Smooth muscle cell (in vitro differentiated cells): ENCODE results near the gene OTOA. TPM values are rescaled to one million over a fixed set of nuclear protein-coding genes. Genes with fewer than 3 reads are reported as not detected.
"Not testable (repeated sequence)": the region's sequence is repeated elsewhere in the genome, so short reads cannot be mapped to it uniquely, and the experiment has no call there.

Experiments used
- DNase-seq: peaks from one replicate; lab custom pipeline; 2025; ENCODE audit not compliant: unreplicated experiment; lab: John Stamatoyannopoulos, UW
- H2AFZ ChIP-seq: fragments of 200-600 bp; sonication (generic); 2 replicates; pipeline ENCODE4 v1.6.0; 2016; ENCODE audit warnings: antibody characterized with exemption, low read depth, mild to moderate bottlenecking
- H3F3A ChIP-seq: fragments of 200-600 bp; sonication (generic); 2 replicates; pipeline ENCODE4 v1.6.0; 2017; ENCODE audit warnings: antibody characterized with exemption, low read depth
- H3K27ac ChIP-seq: fragments of 200-600 bp; sonication (generic); 2 replicates; pipeline ENCODE4 v1.5.1; 2016; ENCODE audit warnings: low read depth, mild to moderate bottlenecking
- H3K27me3 ChIP-seq: fragments of 200-600 bp; sonication (generic); 2 replicates; pipeline ENCODE4 v1.6.1; 2016; ENCODE audit warnings: low read depth, mild to moderate bottlenecking
- H3K36me3 ChIP-seq: fragments of 200-600 bp; sonication (generic); 2 replicates; pipeline ENCODE4 v1.5.1; 2016; ENCODE audit warnings: low read depth
- H3K4me1 ChIP-seq: fragments of 200-600 bp; sonication (generic); 2 replicates; pipeline ENCODE4 v1.5.1; 2016; ENCODE audit warnings: low read depth
- H3K4me2 ChIP-seq: fragments of 200-600 bp; sonication (generic); 2 replicates; pipeline ENCODE4 v1.6.0; 2016; ENCODE audit warnings: mild to moderate bottlenecking
- H3K4me3 ChIP-seq: fragments of 200-600 bp; sonication (generic); 2 replicates; pipeline ENCODE4 v1.5.1; 2016; ENCODE audit warnings: mild to moderate bottlenecking
- H3K79me2 ChIP-seq: fragments of 200-600 bp; sonication (generic); 2 replicates; pipeline ENCODE4 v1.6.0; 2016; ENCODE audit warnings: low read depth, mild to moderate bottlenecking
- H3K9ac ChIP-seq: fragments of 200-600 bp; sonication (generic); 2 replicates; pipeline ENCODE4 v1.6.0; 2016; ENCODE audit warnings: low read depth
- H3K9me3 ChIP-seq: fragments of 200-600 bp; sonication (generic); replicated peaks from 2 replicates; pipeline ENCODE4 v1.5.1; 2016; ENCODE audit warnings: low read depth
- H4K20me1 ChIP-seq: fragments of 200-600 bp; sonication (generic); 2 replicates; pipeline ENCODE4 v1.6.0; 2016; ENCODE audit warnings: low read depth
- WGBS: methylation state at CpG from one replicate; pipeline ENCODE4 v1.1.7; 2016; ENCODE audit warnings: low lambda C conversion rate; 5-methylcytosine and 5-hydroxymethylcytosine counted together
- polyA plus RNA-seq: library from polyadenylated mRNA; unstranded; fragments of >200 nt; fragmentation: Nextera tagmentation; extraction: Ambion mirVana; gene quantifications from 2 replicates; pipeline ENCODE4 v1.2.1, GENCODE V29; 2016
- small RNA-seq: library from RNA; depleted of rRNA; stranded (forward); fragments of <200 nt; gene quantifications from one replicate; pipeline ENCODE3, GENCODE V24; 2014
- total RNA-seq: library from RNA; depleted of rRNA; stranded (reverse); fragments of >200 nt; gene quantifications from 2 replicates; pipeline ENCODE4 v1.2.3, GENCODE V29; 2014
- TF ChIP-seq, protein P1 (sequence below): fragments of 200-600 bp; sonication (generic); IDR thresholded peaks from 2 replicates; pipeline ENCODE4 v1.5.1; 2017; ENCODE audit warnings: borderline replicate concordance, mild to moderate bottlenecking, antibody characterized with exemption; ENCODE audit not compliant: insufficient read depth, poor library complexity, severe bottlenecking

Gene OTOA
- total and polyA plus RNA-seq, 2 experiments from 2014 or later, result not detected

DNA sequence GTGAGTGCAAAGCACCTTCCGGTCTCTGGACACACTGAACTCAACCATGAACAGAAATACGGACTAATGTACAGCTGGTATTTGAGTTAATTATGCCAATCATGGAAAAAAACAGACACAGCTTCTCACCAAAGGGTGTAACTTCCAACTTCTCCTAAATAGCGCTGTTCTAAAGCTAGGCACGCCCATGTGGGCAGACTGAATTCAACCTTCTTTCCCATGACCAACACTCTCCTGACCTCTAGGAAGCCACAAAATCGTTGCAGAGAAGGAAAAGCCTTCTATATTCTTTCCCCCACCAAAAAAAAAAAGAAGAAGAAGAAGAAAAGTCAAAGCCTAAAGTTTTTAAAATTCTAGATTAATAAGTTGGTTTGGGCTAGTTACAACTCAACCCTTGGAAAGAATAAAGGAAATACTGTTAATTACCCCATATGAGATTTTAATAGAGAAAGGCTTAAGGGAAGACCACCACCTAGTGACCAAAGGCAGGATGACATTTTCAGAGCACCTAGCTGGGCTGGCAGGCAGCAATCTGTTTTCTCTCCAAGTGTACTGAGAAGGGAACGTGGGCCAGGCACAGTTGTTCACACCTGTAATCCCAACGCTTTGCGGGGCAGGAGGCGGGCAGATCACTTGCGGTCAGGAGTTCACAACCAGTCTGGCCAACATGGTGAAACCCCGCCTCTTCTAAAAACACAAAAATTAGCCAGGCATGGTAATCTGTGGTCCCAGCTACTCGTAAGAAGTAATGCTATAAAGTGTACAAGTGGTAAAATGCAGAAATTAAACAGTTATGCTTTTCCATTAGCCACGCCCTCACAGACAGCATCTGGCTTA lies 138.0 kb downstream of the OTOA start:
- not testable (repeated sequence) for H4K20me1 ChIP-seq, H3F3A ChIP-seq, H3K79me2 ChIP-seq, H3K4me2 ChIP-seq, H3K9ac ChIP-seq, H3K27ac ChIP-seq, H3K36me3 ChIP-seq, H3K4me1 ChIP-seq, H2AFZ ChIP-seq, H3K27me3 ChIP-seq, H3K4me3 ChIP-seq, DNase-seq, H3K9me3 ChIP-seq
- 78% methylated on average over 11 of the region's 13 CpGs for WGBS
- TF ChIP-seq, protein P1, sequence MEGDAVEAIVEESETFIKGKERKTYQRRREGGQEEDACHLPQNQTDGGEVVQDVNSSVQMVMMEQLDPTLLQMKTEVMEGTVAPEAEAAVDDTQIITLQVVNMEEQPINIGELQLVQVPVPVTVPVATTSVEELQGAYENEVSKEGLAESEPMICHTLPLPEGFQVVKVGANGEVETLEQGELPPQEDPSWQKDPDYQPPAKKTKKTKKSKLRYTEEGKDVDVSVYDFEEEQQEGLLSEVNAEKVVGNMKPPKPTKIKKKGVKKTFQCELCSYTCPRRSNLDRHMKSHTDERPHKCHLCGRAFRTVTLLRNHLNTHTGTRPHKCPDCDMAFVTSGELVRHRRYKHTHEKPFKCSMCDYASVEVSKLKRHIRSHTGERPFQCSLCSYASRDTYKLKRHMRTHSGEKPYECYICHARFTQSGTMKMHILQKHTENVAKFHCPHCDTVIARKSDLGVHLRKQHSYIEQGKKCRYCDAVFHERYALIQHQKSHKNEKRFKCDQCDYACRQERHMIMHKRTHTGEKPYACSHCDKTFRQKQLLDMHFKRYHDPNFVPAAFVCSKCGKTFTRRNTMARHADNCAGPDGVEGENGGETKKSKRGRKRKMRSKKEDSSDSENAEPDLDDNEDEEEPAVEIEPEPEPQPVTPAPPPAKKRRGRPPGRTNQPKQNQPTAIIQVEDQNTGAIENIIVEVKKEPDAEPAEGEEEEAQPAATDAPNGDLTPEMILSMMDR, result peak; percentile 38

DNA sequence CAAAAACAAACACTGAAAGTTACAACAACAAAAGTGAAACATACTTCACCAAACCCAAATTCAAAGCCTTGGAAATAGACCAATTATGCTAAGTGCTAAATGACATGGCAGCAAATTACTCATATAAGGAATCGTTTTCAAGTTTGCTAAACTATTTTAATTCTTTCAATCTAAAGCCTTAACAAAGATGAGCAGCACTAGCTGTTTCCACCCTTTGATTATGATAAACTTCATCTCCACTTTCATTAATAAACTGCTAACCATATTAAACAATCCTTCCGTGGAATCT lies 138.6 kb downstream of the OTOA start:
- H3K27me3 ChIP-seq, H3K27ac ChIP-seq, H2AFZ ChIP-seq, H3K4me3 ChIP-seq, H3K9ac ChIP-seq, H3K79me2 ChIP-seq, H3K9me3 ChIP-seq, H3K4me2 ChIP-seq, H3K4me1 ChIP-seq, H3K36me3 ChIP-seq, H4K20me1 ChIP-seq, H3F3A ChIP-seq, DNase-seq: not testable (repeated sequence)
- 87% methylated on average over 2 of the region's 2 CpGs for WGBS

Small RNAs within 50 kb of the gene (small RNA-seq; reads per million reads assigned to genes)
- gene RNU6-1005P (0.21 reads per million), gene RNU6-196P (not detected)

Other genes with a start within 250 kb of the OTOA start
- gene METTL9, start 64.4 kb upstream of the OTOA start, total RNA-seq, result 157 and 211 TPM in 2 replicates
- gene METTL9, start 64.4 kb upstream of the OTOA start, polyA plus RNA-seq, result 97.5 and 104 TPM in 2 replicates
- not detected in 2 replicates for gene IGSF6, start 11.4 kb upstream of the OTOA start, total RNA-seq
- 0.06 and 0.13 TPM in 2 replicates for gene IGSF6, start 11.4 kb upstream of the OTOA start, polyA plus RNA-seq
- 7.3 and 10.8 TPM in 2 replicates for gene NPIPB4, start 193.8 kb downstream of the OTOA start, total RNA-seq
- gene NPIPB4, start 193.8 kb downstream of the OTOA start, polyA plus RNA-seq, result 11.4 and 23.9 TPM in 2 replicates